Thoracic aorta (tissue), 2 donors: Measurements from ENCODE around the gene PRXL2B. TPM values are rescaled to one million over a fixed set of nuclear protein-coding genes. Genes with fewer than 3 reads are reported as not detected.

Experiments used
- ATAC-seq: fragments of 150-250 bp; one replicate; pipeline ENCODE4 v1.8.0; 2017; ENCODE audit warnings: low read depth; ENCODE audit not compliant: insufficient number of reproducible peaks, low FRiP score
- DNase-seq: peaks from one replicate; pipeline ENCODE4 v3.0.0-alpha.2; 2020; ENCODE audit warnings: low spot score
- H3K27ac ChIP-seq, 2 donors: fragments of 200-600 bp; sonication (generic); 1 replicate in 1 of 2; 2 replicates in 1 of 2; pipeline ENCODE4 v1.5.1; 2016; ENCODE audit warnings: mild to moderate bottlenecking in 2 of 2, moderate library complexity in 2 of 2
- H3K27me3 ChIP-seq: fragments of 200-600 bp; sonication (generic); replicated peaks from 2 replicates; pipeline ENCODE4 v1.6.0; 2016; ENCODE audit warnings: mild to moderate bottlenecking; ENCODE audit not compliant: insufficient read depth
- H3K36me3 ChIP-seq: fragments of 200-600 bp; sonication (generic); one replicate; pipeline ENCODE4 v1.5.1; 2016
- H3K4me1 ChIP-seq, 2 donors: fragments of 200-600 bp; sonication (generic); 1 replicate in 1 of 2; 2 replicates in 1 of 2; pipeline versions ENCODE4 v1.5.1 to v1.6.0; 2016; ENCODE audit warnings: low read depth in 2 of 2, mild to moderate bottlenecking in 1 of 2; ENCODE audit not compliant: control insufficient read depth in 1 of 2
- H3K4me3 ChIP-seq: fragments of 200-600 bp; sonication (generic); 2 replicates; pipeline ENCODE4 v1.5.1; 2016; ENCODE audit warnings: mild to moderate bottlenecking
- H3K9me3 ChIP-seq: fragments of 200-600 bp; sonication (generic); 2 replicates; pipeline ENCODE4 v1.5.1; 2016
- CTCF ChIP-seq: fragments of 200-600 bp; sonication (generic); IDR thresholded peaks from one replicate; pipeline ENCODE4 v1.5.1; 2019; ENCODE audit warnings: antibody characterized with exemption
- total RNA-seq, 2 donors: library from RNA; depleted of rRNA; stranded (reverse); fragments of >200 nt; gene quantifications; one replicate each; pipeline versions ENCODE4 v1.1.0 to v1.2.3, GENCODE V29; 2016

The PRXL2B gene
- total RNA-seq, 2 donors from 2014 or later = 8.3 to 15.2 TPM

GRCh38 chr1:2632561-2633361 lies 46.2 kb downstream of the PRXL2B start, which contains the start of gene MMEL1:
TSS of gene MMEL1 (minus strand) at chr1:2633016. CDS start at chr1:2629484, 3,532 bp downstream.
- Histone ChIP-seq H3K9me3 (peaks cover 3% of the 10 kb centered on the region), H3K27ac (no peak within 1 kb of the TSS), H3K27me3 (peaks cover 6% of the 10 kb centered on the region), H3K36me3 (no peaks in the 10 kb centered on the region), H3K4me3 (no peak within 1 kb of the TSS), H3K4me1 (no peaks in the 10 kb centered on the region)
- no peak for TF ChIP-seq CTCF
- ATAC-seq (no peak), DNase-seq (no peak)

GRCh38 chr1:2633366-2633935 lies 46.9 kb downstream of the PRXL2B start:
- Histone ChIP-seq H3K4me1 (no peaks in the 10 kb centered on the region), H3K27ac (no peak overlapping the region), H3K27me3 (no peaks in the 10 kb centered on the region), H3K4me3 (no peak overlapping the region), H3K36me3 (no peaks in the 10 kb centered on the region), H3K9me3 (peaks cover 3% of the 10 kb centered on the region)
- DNase-seq (no peak), ATAC-seq (no peak)
- no peak for TF ChIP-seq CTCF

- DNase-seq = no peak
- no peak for TF ChIP-seq CTCF
- Histone ChIP-seq H3K27me3 (no peaks in the 10 kb centered on the region), H3K4me3 (no peak overlapping the region), H3K4me1 (no peaks in the 10 kb centered on the region), H3K27ac (no peak overlapping the region), H3K36me3 (no peaks in the 10 kb centered on the region), H3K9me3 (peaks cover 3% of the 10 kb centered on the region)
- no peak for ATAC-seq
Observed at GRCh38 chr1:2633936-2634491, 47.4 kb downstream of the PRXL2B start.

GRCh38 chr1:2635361-2636010 lies 48.9 kb downstream of the PRXL2B start:
- Histone ChIP-seq H3K9me3 (peaks cover 3% of the 10 kb centered on the region), H3K27me3 (no peaks in the 10 kb centered on the region), H3K4me3 (no peak overlapping the region), H3K27ac (no peak overlapping the region), H3K4me1 (no peaks in the 10 kb centered on the region), H3K36me3 (no peaks in the 10 kb centered on the region)
- ATAC-seq = no peak
- DNase-seq = no peak
- TF ChIP-seq CTCF = no peak

GRCh38 chr1:2636733-2637132 lies 50.2 kb downstream of the PRXL2B start:
- no peak for TF ChIP-seq CTCF
- no peaks in the 10 kb centered on the region for H3K27me3 ChIP-seq
- H3K4me1 ChIP-seq = peaks cover 1 to 4% of the 10 kb centered on the region in 2 donors
- H3K27ac ChIP-seq = no peak overlapping the region
- ATAC-seq (no peak), DNase-seq (no peak)
- H3K9me3 ChIP-seq = peaks cover 3% of the 10 kb centered on the region
- no peaks in the 10 kb centered on the region for H3K36me3 ChIP-seq
- no peak overlapping the region for H3K4me3 ChIP-seq
